HAP-1 (cell line): Measurements from ENCODE around the gene PRRG1.

ENCODE experiments used
- DNase-seq, 2 experiments: peaks; one replicate each; pipeline ENCODE4 v3.0.0-alpha.2; 2016 to 2020; ENCODE audit warnings: low spot score in 2 of 2
- H3K27me3 ChIP-seq: fragments of 250-450 bp; sonication (Bioruptor Pico); 2 replicates; pipeline ENCODE4 v1.5.1; 2020; ENCODE audit warnings: low read depth, mild to moderate bottlenecking, moderate library complexity
- H3K36me3 ChIP-seq: fragments of 250-450 bp; sonication (Bioruptor Pico); replicated peaks from 2 replicates; pipeline ENCODE4 v1.5.1; 2020; ENCODE audit warnings: mild to moderate bottlenecking
- H3K4me1 ChIP-seq: fragments of 250-450 bp; sonication (Bioruptor Pico); 2 replicates; pipeline ENCODE4 v1.5.1; 2020; ENCODE audit warnings: mild to moderate bottlenecking
- H3K4me3 ChIP-seq: fragments of 250-450 bp; sonication (Bioruptor Pico); 2 replicates; pipeline ENCODE4 v1.5.1; 2020; ENCODE audit warnings: mild to moderate bottlenecking, moderate library complexity
- H3K9me3 ChIP-seq: fragments of 250-450 bp; sonication (Bioruptor Pico); 2 replicates; pipeline ENCODE4 v1.5.1; 2020; ENCODE audit warnings: mild to moderate bottlenecking, moderate library complexity
- in situ Hi-C: fragments of 300-500 bp; cut with MboI; formaldehyde crosslinking; loops from 3 replicates; pipeline ENCODE4 v1.14.3; 2020; ENCODE audit warnings: low sequenced_read_pairs, inconsistent platforms, mixed read lengths

Gene PRRG1

DNA sequence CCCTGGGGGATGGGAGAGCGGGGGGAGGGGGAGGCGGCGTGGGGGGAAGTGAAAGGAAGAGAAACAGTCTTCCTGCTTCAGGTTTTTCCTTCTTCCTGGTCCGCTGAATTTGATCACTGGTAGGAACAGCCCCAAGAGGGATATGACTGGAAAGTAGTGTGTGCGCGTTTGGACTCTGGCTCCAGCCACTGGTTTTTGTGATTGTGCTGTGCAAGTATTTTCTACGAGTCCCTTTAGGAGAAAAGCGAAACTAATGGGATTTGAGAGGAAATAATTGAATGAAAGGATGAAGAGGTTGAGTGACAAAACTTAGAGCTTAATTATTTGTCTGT lies 836 bp downstream of the PRRG1 start:
- H3K36me3 ChIP-seq = peaks cover 2% of the 10 kb centered on the region; the same call in 1 of the 2 replicates
- no peaks in the 10 kb centered on the region for H3K27me3 ChIP-seq
- in situ Hi-C loops = no loop called here
- DNase-seq = peak in 1 of 2 experiments; percentile 64
- H3K4me3 ChIP-seq = peak overlapping the region; percentile 91
- H3K4me1 ChIP-seq = peaks cover 17% of the 10 kb centered on the region
- H3K9me3 ChIP-seq = no peaks in the 10 kb centered on the region

DNA sequence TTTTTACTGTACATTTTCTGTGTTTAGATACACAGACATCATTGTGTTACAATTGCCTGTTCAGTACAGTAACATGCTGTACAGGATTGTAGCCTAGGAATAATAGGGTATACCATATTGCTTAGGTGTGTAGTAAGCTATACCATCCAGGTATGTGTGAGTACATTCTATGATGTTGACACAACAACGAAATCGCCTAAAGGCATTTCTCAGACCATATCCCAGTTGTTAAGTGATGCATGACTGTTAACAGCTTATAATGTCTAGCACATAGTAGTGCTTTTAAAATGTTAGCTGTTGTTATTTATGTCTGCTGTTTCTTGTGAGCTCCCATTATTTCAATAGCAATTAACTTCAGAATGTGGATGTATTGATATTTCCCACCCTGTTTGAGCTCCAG lies 4.5 kb downstream of the PRRG1 start:
- Histone ChIP-seq H3K4me3 (no peak overlapping the region), H3K9me3 (0 out of 2 replicates have a peak, but pooled peaks cover 3% of the 10 kb centered on the region), H3K27me3 (no peaks in the 10 kb centered on the region), H3K4me1 (peaks cover 9% of the 10 kb centered on the region), H3K36me3 (no peaks in the 10 kb centered on the region; the same call in 1 of the 2 replicates)
- no peak for DNase-seq
- in situ Hi-C loops = no loop called here

DNA sequence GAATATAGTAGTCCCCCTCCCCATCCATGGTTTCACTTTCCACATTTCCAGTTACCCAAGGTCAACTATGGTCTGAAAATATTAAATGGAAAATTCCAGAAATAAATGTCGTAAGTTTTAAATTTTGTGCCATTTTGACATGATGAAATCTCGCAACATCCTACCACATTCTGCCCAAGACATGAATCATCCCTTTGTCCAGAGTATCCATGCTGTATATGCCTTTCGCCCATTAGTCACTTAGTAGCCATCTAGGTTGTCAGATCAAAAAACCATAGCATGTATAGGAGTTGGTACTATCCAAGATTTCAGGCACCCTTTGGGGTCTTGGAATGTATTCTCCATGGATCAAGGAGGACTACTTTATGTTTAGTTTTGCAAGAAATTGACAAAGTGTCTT lies 8.3 kb downstream of the PRRG1 start:
- in situ Hi-C loops = no loop called here
- Histone ChIP-seq H3K4me3 (no peak overlapping the region), H3K4me1 (no peaks in the 10 kb centered on the region; the same call in 1 of the 2 replicates), H3K36me3 (no peaks in the 10 kb centered on the region; the same call in 1 of the 2 replicates), H3K27me3 (no peaks in the 10 kb centered on the region), H3K9me3 (peaks cover 8% of the 10 kb centered on the region; the same call in 1 of the 2 replicates)
- no peak for DNase-seq

DNA sequence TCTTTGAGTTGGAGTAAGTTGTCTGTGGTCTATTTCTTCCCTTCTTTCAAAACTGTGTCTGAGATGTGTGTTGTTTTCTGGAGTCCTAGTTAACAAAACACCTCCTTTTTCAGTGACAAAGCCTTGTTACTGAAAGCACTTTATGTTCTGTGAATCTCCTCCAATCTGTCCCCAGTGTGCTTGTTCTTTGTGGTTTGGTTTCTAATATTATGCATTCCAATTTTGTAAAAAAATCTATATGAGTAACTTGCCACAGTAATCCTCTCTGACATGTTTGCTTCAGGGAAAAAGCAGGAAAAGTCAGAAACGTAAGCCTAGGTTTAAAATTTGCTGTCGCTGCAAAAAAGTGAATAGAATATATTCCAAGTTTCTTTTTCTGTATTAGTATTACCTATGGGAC lies 12.4 kb downstream of the PRRG1 start:
- DNase-seq = no peak
- H3K9me3 ChIP-seq = peaks cover 12% of the 10 kb centered on the region; the same call in 1 of the 2 replicates
- in situ Hi-C loops = no loop called here
- H3K4me3 ChIP-seq = no peak overlapping the region
- H3K4me1 ChIP-seq = no peaks in the 10 kb centered on the region; the same call in 1 of the 2 replicates
- no peaks in the 10 kb centered on the region for H3K27me3 ChIP-seq
- H3K36me3 ChIP-seq = no peaks in the 10 kb centered on the region

DNA sequence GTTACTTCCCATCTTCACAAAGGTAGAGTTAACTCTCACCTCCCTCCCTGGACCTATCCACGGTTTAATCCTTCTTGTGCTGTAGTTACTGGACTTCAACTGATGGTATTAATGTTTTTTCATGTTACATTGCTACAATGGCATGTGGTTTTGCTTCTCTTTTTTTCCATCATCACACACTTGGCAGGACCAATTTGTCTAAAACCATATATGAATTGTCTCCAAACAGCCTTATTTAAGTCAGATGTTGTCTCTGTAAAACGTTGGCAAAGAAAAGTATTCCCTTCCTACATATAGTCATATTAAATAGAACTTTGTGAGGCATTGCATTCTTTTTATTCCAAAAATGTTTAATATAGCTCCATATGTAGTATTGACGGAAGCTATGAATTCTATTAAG lies 15.5 kb downstream of the PRRG1 start:
- Histone ChIP-seq H3K27me3 (no peaks in the 10 kb centered on the region), H3K36me3 (no peaks in the 10 kb centered on the region), H3K9me3 (peaks cover 4% of the 10 kb centered on the region; the same call in 1 of the 2 replicates), H3K4me1 (no peaks in the 10 kb centered on the region; the same call in 1 of the 2 replicates), H3K4me3 (no peak overlapping the region)
- DNase-seq = no peak
- in situ Hi-C loops = no loop called here

DNA sequence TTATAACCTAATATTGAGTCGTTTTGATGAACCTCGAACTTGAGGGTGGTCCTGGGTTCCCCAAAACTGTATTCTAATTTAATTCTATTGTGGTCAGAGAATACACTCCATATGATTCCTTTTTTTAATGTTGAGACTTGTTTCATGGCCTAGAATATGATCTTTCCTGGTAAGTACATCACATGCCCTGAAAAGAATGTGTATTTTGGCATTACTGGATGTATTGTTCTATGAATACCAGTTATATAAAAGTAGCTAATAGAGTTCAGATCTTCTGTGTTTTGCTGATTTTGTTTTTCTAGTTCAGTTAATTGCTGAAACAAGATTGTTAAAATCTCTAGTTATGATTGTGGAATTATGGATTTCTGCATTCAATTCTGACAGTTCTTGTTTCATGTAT lies 18.8 kb downstream of the PRRG1 start:
- in situ Hi-C loops = no loop called here
- no peak for DNase-seq
- Histone ChIP-seq H3K4me1 (no peaks in the 10 kb centered on the region), H3K27me3 (no peaks in the 10 kb centered on the region), H3K9me3 (peaks cover 3% of the 10 kb centered on the region; the same call in 1 of the 2 replicates), H3K36me3 (no peaks in the 10 kb centered on the region), H3K4me3 (no peak overlapping the region)

DNA sequence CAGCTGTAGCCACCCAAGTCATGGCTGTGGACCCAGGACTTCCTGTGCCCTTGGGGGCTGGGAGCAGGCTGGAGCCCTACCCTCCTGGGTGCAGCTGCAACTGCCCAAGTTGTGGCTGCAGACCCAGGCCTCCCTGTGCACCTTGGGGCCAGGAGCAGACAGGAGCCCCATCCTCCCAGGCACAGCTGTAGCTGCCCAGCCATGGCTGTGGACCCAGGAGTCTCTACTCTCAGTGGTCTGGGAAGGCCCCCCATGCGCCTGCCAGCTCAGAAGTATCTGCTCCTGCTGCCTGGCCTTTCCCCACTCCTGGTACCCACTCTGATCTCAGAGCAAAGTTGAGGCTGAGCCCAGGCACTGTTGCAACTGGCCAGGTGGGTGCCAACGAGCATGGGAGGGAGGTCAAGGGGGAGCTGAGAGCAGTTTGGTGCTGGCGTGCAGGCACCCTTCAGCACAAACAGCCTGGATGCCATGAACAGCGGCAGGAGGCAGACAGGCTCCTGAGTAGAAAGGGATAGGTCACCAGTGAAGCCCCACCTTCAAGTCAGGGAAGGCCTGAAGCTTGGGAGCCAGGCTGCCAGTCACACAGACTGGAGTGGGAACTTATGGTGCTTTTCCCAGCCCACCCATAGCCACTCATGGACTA lies 21.5 kb downstream of the PRRG1 start:
- Histone ChIP-seq H3K4me1 (no peaks in the 10 kb centered on the region), H3K9me3 (no peaks in the 10 kb centered on the region), H3K4me3 (no peak overlapping the region), H3K36me3 (no peaks in the 10 kb centered on the region), H3K27me3 (no peaks in the 10 kb centered on the region)
- in situ Hi-C loops = no loop called here
- DNase-seq = no peak

DNA sequence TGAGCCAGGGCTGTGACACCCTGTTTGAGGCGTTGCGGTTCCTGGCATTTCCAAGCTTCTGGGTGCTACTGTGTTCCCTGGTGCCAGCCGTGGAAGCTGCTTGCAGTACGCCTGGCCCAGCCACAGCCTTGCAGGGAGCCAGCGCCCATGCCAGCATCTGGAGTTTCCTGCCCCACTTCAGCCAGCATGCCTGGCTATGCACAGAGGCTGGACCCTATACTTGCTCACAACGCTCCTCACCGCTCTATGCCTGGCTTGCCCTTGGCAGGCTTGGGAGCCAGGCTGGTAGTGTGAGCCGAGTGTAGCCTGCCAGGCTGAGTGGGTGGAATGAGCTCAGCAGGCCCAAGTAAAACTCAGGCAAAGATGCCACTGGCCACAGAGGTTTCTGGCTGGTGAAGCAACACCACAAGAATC lies 22.4 kb downstream of the PRRG1 start:
- DNase-seq = no peak
- no peak overlapping the region for H3K4me3 ChIP-seq
- in situ Hi-C loops = no loop called here
- no peaks in the 10 kb centered on the region for H3K27me3 ChIP-seq
- H3K36me3 ChIP-seq = no peaks in the 10 kb centered on the region
- H3K4me1 ChIP-seq = no peaks in the 10 kb centered on the region
- H3K9me3 ChIP-seq = no peaks in the 10 kb centered on the region

DNA sequence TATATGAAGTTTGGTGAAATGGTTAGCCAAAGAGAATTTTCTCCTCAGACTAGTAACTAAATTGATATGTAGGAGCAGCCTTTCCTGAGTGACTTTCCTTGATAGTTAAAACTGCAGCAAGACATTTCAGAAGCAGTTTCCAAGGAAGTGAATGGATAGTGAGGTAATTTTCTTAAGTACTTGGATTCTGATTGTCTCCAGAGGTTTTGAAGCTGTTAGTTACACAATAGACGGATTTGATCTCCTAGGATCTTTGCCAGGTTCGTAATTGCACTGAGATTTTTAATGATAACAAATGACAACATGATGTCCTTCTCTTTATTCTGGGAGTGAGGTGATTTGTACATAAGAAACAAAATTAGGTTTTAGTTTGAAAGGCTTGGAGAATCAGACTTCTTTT lies 29.2 kb downstream of the PRRG1 start:
- in situ Hi-C loops = no loop called here
- DNase-seq = peak in 1 of 2 experiments; percentile 73
- no peaks in the 10 kb centered on the region for H3K9me3 ChIP-seq
- no peaks in the 10 kb centered on the region for H3K36me3 ChIP-seq
- H3K4me1 ChIP-seq = peaks cover 15% of the 10 kb centered on the region
- H3K4me3 ChIP-seq = no peak overlapping the region
- H3K27me3 ChIP-seq = no peaks in the 10 kb centered on the region

DNA sequence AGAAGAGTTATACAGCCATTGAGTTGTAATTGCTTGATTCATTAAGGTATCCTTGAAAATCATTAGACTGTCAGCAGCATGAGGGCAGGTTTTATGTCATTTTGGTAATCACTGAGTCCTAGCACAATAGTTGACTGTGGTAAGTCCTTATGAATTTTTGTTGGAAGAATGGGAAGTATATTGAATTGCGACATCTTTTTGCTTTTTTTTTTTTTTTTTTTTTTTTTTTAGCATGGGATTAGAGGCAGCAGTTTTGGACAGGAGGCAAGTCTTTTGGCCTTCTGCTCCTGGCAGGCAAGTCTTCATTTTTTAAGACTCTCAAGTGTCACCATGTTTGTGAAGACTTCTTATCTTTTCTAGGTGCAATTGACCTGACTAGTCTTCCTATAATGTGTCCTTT lies 29.7 kb downstream of the PRRG1 start:
- H3K36me3 ChIP-seq = no peaks in the 10 kb centered on the region
- H3K4me3 ChIP-seq = no peak overlapping the region
- DNase-seq = no peak
- H3K9me3 ChIP-seq = no peaks in the 10 kb centered on the region
- H3K4me1 ChIP-seq = peaks cover 15% of the 10 kb centered on the region
- in situ Hi-C loops = no loop called here
- H3K27me3 ChIP-seq = no peaks in the 10 kb centered on the region

DNA sequence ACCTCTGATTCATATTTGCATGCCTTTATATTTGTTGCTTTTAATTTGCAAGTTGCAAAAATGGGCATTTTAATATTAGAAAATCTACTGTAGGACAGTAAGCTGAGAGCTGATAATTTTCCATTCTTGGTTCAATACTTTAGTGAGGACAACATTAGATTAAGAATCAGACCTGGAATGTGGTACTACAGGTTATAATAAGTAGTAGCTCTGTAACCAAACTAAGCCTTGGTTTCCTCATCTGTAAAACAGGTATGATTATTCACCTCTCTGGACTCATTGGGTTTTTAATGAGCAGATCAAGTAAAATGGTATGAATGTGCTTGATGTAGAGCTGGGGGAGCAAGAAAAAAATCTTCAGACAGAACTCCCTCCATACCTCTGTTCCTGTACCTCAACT lies 31.1 kb downstream of the PRRG1 start:
- no peaks in the 10 kb centered on the region for H3K9me3 ChIP-seq
- no peak overlapping the region for H3K4me3 ChIP-seq

DNA sequence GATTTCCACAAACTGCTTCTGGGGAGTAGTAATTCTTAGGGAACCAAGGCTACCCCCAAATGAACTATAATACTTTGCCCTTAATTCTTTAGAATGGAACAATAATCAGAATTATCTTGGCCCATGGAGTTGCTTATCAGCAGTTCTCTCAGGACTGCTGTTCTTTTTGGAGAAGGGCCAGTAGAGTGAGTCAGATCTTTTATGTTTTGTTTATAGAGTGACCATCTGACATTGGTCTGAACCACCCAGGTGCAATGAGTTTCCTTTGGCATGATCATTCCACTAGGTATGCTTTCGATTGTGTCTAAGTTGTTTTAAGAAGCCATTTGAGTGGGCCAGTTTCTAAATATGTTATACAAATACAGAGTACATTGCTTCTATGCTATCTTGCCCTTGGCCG lies 31.8 kb downstream of the PRRG1 start:
- Histone ChIP-seq H3K36me3 (no peaks in the 10 kb centered on the region), H3K4me1 (peaks cover 15% of the 10 kb centered on the region), H3K27me3 (no peaks in the 10 kb centered on the region), H3K4me3 (no peak overlapping the region), H3K9me3 (no peaks in the 10 kb centered on the region)
- in situ Hi-C loops = no loop called here
- DNase-seq = no peak

More for the DNA sequence above, 31.1 kb downstream of the PRRG1 start:
- Histone ChIP-seq H3K4me1 (peaks cover 15% of the 10 kb centered on the region), H3K27me3 (no peaks in the 10 kb centered on the region), H3K36me3 (no peaks in the 10 kb centered on the region)
- in situ Hi-C loops = no loop called here
- no peak for DNase-seq

DNA sequence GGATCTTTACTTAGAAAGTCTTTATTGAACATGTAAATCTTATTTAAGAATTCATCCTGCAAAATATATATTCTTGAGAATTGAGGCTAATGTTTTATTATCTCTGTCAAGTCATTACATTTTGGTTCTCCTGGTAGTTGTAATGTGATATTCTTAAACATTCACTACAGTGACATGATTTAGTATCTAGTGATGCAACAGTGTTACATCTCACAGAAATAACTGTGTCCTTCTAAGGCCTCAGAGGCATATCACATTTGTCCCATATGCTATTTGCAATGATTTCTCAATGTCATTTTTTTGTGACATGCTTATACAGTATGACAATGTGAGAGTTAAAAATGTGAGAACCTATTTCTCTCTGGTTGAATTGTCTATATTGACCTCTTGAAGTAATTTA lies 34.1 kb downstream of the PRRG1 start:
- Histone ChIP-seq H3K4me1 (peaks cover 4% of the 10 kb centered on the region), H3K9me3 (no peaks in the 10 kb centered on the region), H3K4me3 (no peak overlapping the region), H3K36me3 (0 out of 2 replicates have a peak, but pooled peaks cover 3% of the 10 kb centered on the region), H3K27me3 (no peaks in the 10 kb centered on the region)
- DNase-seq = no peak
- in situ Hi-C loops = no loop called here

DNA sequence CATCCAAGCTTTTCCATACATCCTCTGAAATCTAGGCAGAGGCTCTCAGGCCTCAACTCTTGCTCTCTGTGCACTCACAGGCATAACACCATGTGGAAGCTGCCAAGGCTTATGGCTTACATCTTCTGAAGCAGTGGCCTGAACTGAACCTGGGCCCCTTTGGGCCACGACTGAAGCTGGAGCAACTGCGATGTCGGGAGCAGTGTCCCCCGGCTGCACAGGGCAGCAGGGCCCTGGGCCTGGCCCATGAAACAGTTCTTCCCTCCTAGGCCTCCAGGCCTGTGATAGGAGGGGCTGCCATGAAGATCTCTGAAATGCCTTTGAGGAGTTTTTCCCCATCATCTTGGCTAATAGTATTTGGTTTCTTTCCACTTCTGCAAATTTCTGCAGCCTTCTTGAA lies 39.2 kb downstream of the PRRG1 start:
- in situ Hi-C loops = no loop called here
- H3K9me3 ChIP-seq = peaks cover 8% of the 10 kb centered on the region; the same call in 1 of the 2 replicates
- H3K36me3 ChIP-seq = peaks cover 3% of the 10 kb centered on the region; the same call in 1 of the 2 replicates
- H3K27me3 ChIP-seq = no peaks in the 10 kb centered on the region
- no peaks in the 10 kb centered on the region for H3K4me1 ChIP-seq
- H3K4me3 ChIP-seq = no peak overlapping the region
- DNase-seq = no peak

DNA sequence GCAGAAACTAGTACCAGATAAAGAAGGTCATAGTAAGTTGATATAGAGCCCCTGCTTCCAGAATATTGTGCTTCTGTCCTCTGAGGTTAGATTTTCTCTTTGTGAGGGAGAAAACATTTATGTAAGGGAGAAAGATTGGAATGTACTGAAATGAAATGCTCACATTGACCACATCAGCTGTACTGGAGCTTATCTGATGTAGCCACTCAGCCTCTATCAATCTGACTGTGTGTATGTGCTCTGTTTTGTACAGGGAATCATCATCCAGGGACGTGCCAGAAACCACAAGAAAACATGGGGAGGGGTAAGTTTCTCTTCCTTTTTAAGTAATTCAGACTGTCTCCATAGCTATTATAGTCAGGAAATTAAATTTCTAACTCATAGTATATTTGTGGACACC lies 56.8 kb downstream of the PRRG1 start:
- Histone ChIP-seq H3K4me3 (no peak overlapping the region), H3K36me3 (no peaks in the 10 kb centered on the region), H3K27me3 (no peaks in the 10 kb centered on the region), H3K9me3 (no peaks in the 10 kb centered on the region), H3K4me1 (peaks cover 40% of the 10 kb centered on the region)
- DNase-seq = no peak
- in situ Hi-C loops = no loop called here
